CD14-positive monocyte (primary cell): ENCODE measurements around the gene TAF6. TPM values are rescaled to one million over a fixed set of nuclear protein-coding genes. Genes with fewer than 3 reads are reported as not detected.

Experiments used
- DNase-seq, 3 donors: peaks; one replicate each; pipeline ENCODE4 v3.0.0-alpha.2; 2011 to 2022
- H2AFZ ChIP-seq: 2 replicates; pipeline ENCODE4 v1.6.0; 2012; ENCODE audit warnings: mild to moderate bottlenecking, low read depth, low read length, inconsistent platforms; ENCODE audit not compliant: insufficient read depth, poor library complexity, severe bottlenecking
- H3K27ac ChIP-seq, 2 donors: 1 replicate in 1 of 2; 2 replicates in 1 of 2; pipeline ENCODE4 v1.5.1; 2012 to 2013; ENCODE audit warnings: low read length in 2 of 2, control low read depth in 1 of 2, inconsistent platforms in 1 of 2, low read depth in 1 of 2, mild to moderate bottlenecking in 1 of 2
- H3K27me3 ChIP-seq, 2 donors: one replicate each; pipeline versions ENCODE4 v1.6.0 to v1.6.1; 2011 to 2013; ENCODE audit warnings: low read length in 2 of 2; ENCODE audit not compliant: control insufficient read depth in 2 of 2, insufficient read depth in 2 of 2
- H3K36me3 ChIP-seq, 2 donors: replicated peaks in 1 of 2; 1 replicate in 1 of 2; 2 replicates in 1 of 2; pipeline versions ENCODE4 v1.5.1 to v1.6.1; 2012 to 2013; ENCODE audit warnings: low read length in 2 of 2, control low read depth in 1 of 2, inconsistent platforms in 1 of 2, mild to moderate bottlenecking in 1 of 2; ENCODE audit not compliant: insufficient read depth in 2 of 2, control insufficient read depth in 1 of 2
- H3K4me1 ChIP-seq, 2 donors: 1 replicate in 1 of 2; 2 replicates in 1 of 2; pipeline versions ENCODE4 v1.5.1 to v1.6.1; 2012 to 2013; ENCODE audit warnings: low read length in 2 of 2, control low read depth in 1 of 2, inconsistent platforms in 1 of 2, mild to moderate bottlenecking in 1 of 2, moderate library complexity in 1 of 2; ENCODE audit not compliant: insufficient read depth in 2 of 2, control insufficient read depth in 1 of 2
- H3K4me2 ChIP-seq: replicated peaks from 2 replicates; pipeline ENCODE3; 2012; ENCODE audit warnings: low read length, moderate library complexity, mild to moderate bottlenecking; ENCODE audit not compliant: poor library complexity, severe bottlenecking; ENCODE audit errors: extremely low read depth
- H3K4me3 ChIP-seq, 3 experiments: fragments of 200-600 bp in 1 of 3; sonication (generic) in 1 of 3; replicated peaks in 1 of 3; 1 replicate in 2 of 3; 2 replicates in 1 of 3; pipeline ENCODE4 v1.5.1; 2011 to 2013; ENCODE audit warnings: low read length in 3 of 3, mild to moderate bottlenecking in 3 of 3, control low read depth in 2 of 3, low read depth in 2 of 3, inconsistent platforms in 1 of 3, moderate library complexity in 1 of 3
- H3K79me2 ChIP-seq: 2 replicates; pipeline ENCODE4 v1.6.0; 2012; ENCODE audit warnings: mild to moderate bottlenecking, control low read depth, inconsistent platforms, low read length, moderate library complexity; ENCODE audit not compliant: insufficient read depth
- H3K9ac ChIP-seq: 2 replicates; pipeline ENCODE4 v1.6.0; 2017; ENCODE audit warnings: low read length, mild to moderate bottlenecking; ENCODE audit not compliant: insufficient read depth, poor library complexity, severe bottlenecking
- H3K9me3 ChIP-seq, 2 donors: replicated peaks in 1 of 2; 1 replicate in 1 of 2; 2 replicates in 1 of 2; pipeline versions ENCODE4 v1.5.1 to v1.6.1; 2012 to 2013; ENCODE audit warnings: low read length in 2 of 2, control low read depth in 1 of 2; ENCODE audit not compliant: control insufficient read depth in 1 of 2, insufficient read depth in 1 of 2
- H4K20me1 ChIP-seq: 2 replicates; pipeline ENCODE4 v1.6.0; 2012; ENCODE audit warnings: mild to moderate bottlenecking, low read length, control low read depth, moderate library complexity; ENCODE audit not compliant: insufficient read depth
- H3K27ac Mint-ChIP-seq, 7 donors: one replicate each; pipeline ENCODE4 v1.8.0; 2020; ENCODE audit warnings: mild to moderate bottlenecking in 7 of 7, mixed read lengths in 7 of 7, moderate library complexity in 6 of 7, inconsistent platforms in 2 of 7
- H3K27me3 Mint-ChIP-seq, 3 donors: one replicate each; pipeline ENCODE4 v1.8.0; 2021 to 2022; ENCODE audit warnings: low read depth in 3 of 3, mild to moderate bottlenecking in 3 of 3, mixed read lengths in 3 of 3, moderate library complexity in 3 of 3, inconsistent platforms in 1 of 3
- H3K36me3 Mint-ChIP-seq, 2 donors: one replicate each; pipeline ENCODE4 v1.8.0; 2020; ENCODE audit warnings: mixed read lengths in 2 of 2, inconsistent platforms in 1 of 2, mild to moderate bottlenecking in 1 of 2
- H3K4me1 Mint-ChIP-seq: one replicate; pipeline ENCODE4 v1.8.0; 2020; ENCODE audit warnings: mild to moderate bottlenecking, mixed read lengths
- H3K4me3 Mint-ChIP-seq, 2 donors: one replicate each; pipeline ENCODE4 v1.8.0; 2020; ENCODE audit warnings: mild to moderate bottlenecking in 2 of 2, mixed read lengths in 2 of 2, moderate library complexity in 1 of 2
- H3K9me3 Mint-ChIP-seq, 7 donors: one replicate each; pipeline ENCODE4 v1.8.0; 2020 to 2022; ENCODE audit warnings: mixed read lengths in 7 of 7, mild to moderate bottlenecking in 6 of 7, moderate library complexity in 6 of 7, inconsistent platforms in 2 of 7
- WGBS: methylation state at CpG from one replicate; pipeline ENCODE4 v1.1.5; 2013; ENCODE audit warnings: missing lambda C conversion rate; ENCODE audit not compliant: insufficient coverage; 5-methylcytosine and 5-hydroxymethylcytosine counted together
- intact Hi-C, 2 donors: fragments of 100-400 bp; cut with micrococcal nuclease; formaldehyde crosslinking; loops; one replicate each; pipeline versions ENCODE4 v1.15.0 to v1.15.1; 2023
- polyA plus RNA-seq, 3 donors: library from polyadenylated mRNA; depleted of rRNA in 1 of 3; unstranded in 2 of 3; stranded (reverse) in 1 of 3; fragments of 300-500 nt in 2 of 3; fragments of >200 nt in 1 of 3; fragmentation: Illumina TruSeq in 2 of 3; gene quantifications; 1 replicate in 2 of 3; 2 replicates in 1 of 3; pipeline ENCODE4 v1.2.3, GENCODE V29; 2012 to 2021
- TF ChIP-seq, protein P1 (sequence below): fragments of 200-600 bp; IDR thresholded peaks from one replicate; pipeline ENCODE4 v1.8.0; 2022; ENCODE audit warnings: antibody characterized with exemption, mild to moderate bottlenecking

TAF6 gene
- polyA plus RNA-seq, 3 donors: 9.6 to 28.9 (median 11.0) TPM

- Histone ChIP-seq H3K27ac (no peak overlapping the region), H3K4me3 (no peak overlapping the region), H3K9ac (no peak overlapping the region), H3K27me3 (no peaks in the 10 kb centered on the region), H2AFZ (no peak overlapping the region), H3K9me3 (no peaks in the 10 kb centered on the region), H3K36me3 (peaks cover 66 to 93% of the 10 kb centered on the region in 2 donors), H3K79me2 (no peaks in the 10 kb centered on the region), H3K4me1 (no peaks in the 10 kb centered on the region), H3K4me2 (no peak overlapping the region), H4K20me1 (no peaks in the 10 kb centered on the region)
- peaks cover 5% of the 10 kb centered on the region for H3K4me1 Mint-ChIP-seq
- TF ChIP-seq, protein P1, sequence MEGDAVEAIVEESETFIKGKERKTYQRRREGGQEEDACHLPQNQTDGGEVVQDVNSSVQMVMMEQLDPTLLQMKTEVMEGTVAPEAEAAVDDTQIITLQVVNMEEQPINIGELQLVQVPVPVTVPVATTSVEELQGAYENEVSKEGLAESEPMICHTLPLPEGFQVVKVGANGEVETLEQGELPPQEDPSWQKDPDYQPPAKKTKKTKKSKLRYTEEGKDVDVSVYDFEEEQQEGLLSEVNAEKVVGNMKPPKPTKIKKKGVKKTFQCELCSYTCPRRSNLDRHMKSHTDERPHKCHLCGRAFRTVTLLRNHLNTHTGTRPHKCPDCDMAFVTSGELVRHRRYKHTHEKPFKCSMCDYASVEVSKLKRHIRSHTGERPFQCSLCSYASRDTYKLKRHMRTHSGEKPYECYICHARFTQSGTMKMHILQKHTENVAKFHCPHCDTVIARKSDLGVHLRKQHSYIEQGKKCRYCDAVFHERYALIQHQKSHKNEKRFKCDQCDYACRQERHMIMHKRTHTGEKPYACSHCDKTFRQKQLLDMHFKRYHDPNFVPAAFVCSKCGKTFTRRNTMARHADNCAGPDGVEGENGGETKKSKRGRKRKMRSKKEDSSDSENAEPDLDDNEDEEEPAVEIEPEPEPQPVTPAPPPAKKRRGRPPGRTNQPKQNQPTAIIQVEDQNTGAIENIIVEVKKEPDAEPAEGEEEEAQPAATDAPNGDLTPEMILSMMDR: no peak
- 78% methylated on average over 8 of the region's 11 CpGs for WGBS
- peaks cover 60 to 98% of the 10 kb centered on the region in 2 donors for H3K36me3 Mint-ChIP-seq
- H3K9me3 Mint-ChIP-seq: no peaks in the 10 kb centered on the region
- H3K4me3 Mint-ChIP-seq: no peak overlapping the region
- peak overlapping the region in 2 of 7 donors; percentile 58 to 79 for H3K27ac Mint-ChIP-seq
- peaks cover 0 to 2% (median 0%) of the 10 kb centered on the region in 3 donors for H3K27me3 Mint-ChIP-seq
- no peak for DNase-seq
- intact Hi-C loops: no loop called here
Measured at GRCh38 chr7:100107890-100108289, 11.3 kb downstream of the TAF6 start.

GRCh38 chr7:100107125-100107737 lies 11.9 kb downstream of the TAF6 start:
- Histone ChIP-seq H3K27ac (no peak overlapping the region), H2AFZ (no peak overlapping the region), H3K36me3 (peaks cover 61 to 87% of the 10 kb centered on the region in 2 donors), H3K4me2 (no peak overlapping the region), H3K4me1 (peaks cover 5% of the 10 kb centered on the region in 2 donors), H3K79me2 (peaks cover 6% of the 10 kb centered on the region), H4K20me1 (no peaks in the 10 kb centered on the region), H3K4me3 (no peak overlapping the region), H3K9me3 (no peaks in the 10 kb centered on the region), H3K27me3 (no peaks in the 10 kb centered on the region), H3K9ac (no peak overlapping the region)
- Mint-ChIP-seq H3K4me3 (no peak overlapping the region), H3K27ac (peak overlapping the region in 2 of 7 donors; percentile 3 to 15), H3K4me1 (peaks cover 9% of the 10 kb centered on the region), H3K9me3 (no peaks in the 10 kb centered on the region), H3K36me3 (peaks cover 56 to 91% of the 10 kb centered on the region in 2 donors), H3K27me3 (peaks cover 0 to 2% (median 0%) of the 10 kb centered on the region in 3 donors)
- TF ChIP-seq, protein P1: no peak
- intact Hi-C loops: no loop called here
- WGBS: 86% methylated on average over 19 of the region's 25 CpGs
- no peak for DNase-seq
